HG02642 (cell line): Measurements from ENCODE around the gene ZSCAN18.

Source experiments
- ATAC-seq: cut with Tn5 transposase; IDR thresholded peaks from one replicate; pipeline ENCODE4 v1.9.1; 2021; ENCODE audit warnings: mild to moderate bottlenecking; ENCODE audit not compliant: unreplicated experiment, poor library complexity

ZSCAN18 gene

GRCh38 chr19:58088521-58089052, 9.4 kb downstream of the ZSCAN18 start:
- ATAC-seq = no peak

GRCh38 chr19:58086825-58087710, 11.0 kb downstream of the ZSCAN18 start:
- ATAC-seq = no peak

- ATAC-seq = no peak
These were observed 12.6 kb downstream of the ZSCAN18 start for GRCh38 chr19:58085348-58085875.

- no peak for ATAC-seq
These were observed 13.3 kb downstream of the ZSCAN18 start for GRCh38 chr19:58084596-58085347.

GRCh38 chr19:58083021-58083420, 15.0 kb downstream of the ZSCAN18 start:
- ATAC-seq = no peak

- no peak for ATAC-seq
These were observed 18.2 kb downstream of the ZSCAN18 start for GRCh38 chr19:58079792-58080191.

GRCh38 chr19:58067240-58067912, 30.7 kb downstream of the ZSCAN18 start:
- no peak for ATAC-seq

- ATAC-seq = no peak
These were observed 34.3 kb downstream of the ZSCAN18 start for GRCh38 chr19:58063712-58064111.

GRCh38 chr19:58060231-58060630, 37.8 kb downstream of the ZSCAN18 start:
- ATAC-seq = no peak

- no peak for ATAC-seq
These were observed 38.4 kb downstream of the ZSCAN18 start for GRCh38 chr19:58059671-58060078.

GRCh38 chr19:58059003-58059670, 38.9 kb downstream of the ZSCAN18 start, which contains the start of gene ZNF135:
ZNF135 (plus strand) TSS chr19:58059282; CDS start chr19:58060003, 721 bp downstream.
- ATAC-seq = no peak

- ATAC-seq = no peak
These were observed 39.6 kb downstream of the ZSCAN18 start for GRCh38 chr19:58058467-58058866.

GRCh38 chr19:58056861-58057260, 41.2 kb downstream of the ZSCAN18 start:
- no peak for ATAC-seq

- ATAC-seq = no peak
These were observed 41.8 kb downstream of the ZSCAN18 start for GRCh38 chr19:58056261-58056660.

GRCh38 chr19:58054901-58055874, 42.8 kb downstream of the ZSCAN18 start:
- ATAC-seq = no peak

- ATAC-seq = no peak
These were observed 44.4 kb downstream of the ZSCAN18 start for GRCh38 chr19:58053480-58054156.

GRCh38 chr19:58052256-58052655, 45.8 kb downstream of the ZSCAN18 start:
- no peak for ATAC-seq

- no peak for ATAC-seq
These were observed 50.4 kb downstream of the ZSCAN18 start for GRCh38 chr19:58047672-58048071.
